Activated T-cell treated with anti-CD3 and anti-CD28 coated beads, Interleukin-2, amount 50 U/mL, for 72 hours (primary cell): Measurements from ENCODE around the gene RPL32. TPM values are rescaled to one million over a fixed set of nuclear protein-coding genes. Genes with fewer than 3 reads are reported as not detected.
"Not testable (repeated sequence)": the region's sequence is repeated elsewhere in the genome, so short reads cannot be mapped to it uniquely, and the experiment has no call there.

Experiments
- ATAC-seq, 2 donors: fragments of 150-1000 bp; cut with Tn5 transposase; replicated peaks in 1 of 2; 2 replicates each; pipeline ENCODE4 v1.10.0; 2021; ENCODE audit warnings: moderate library complexity in 2 of 2, mild to moderate bottlenecking in 1 of 2
- DNase-seq, 2 donors: peaks; one replicate each; pipeline ENCODE4 v3.0.0; 2021 to 2022; ENCODE audit warnings: mixed read lengths in 1 of 2
- H3K27ac Mint-ChIP-seq: one replicate; pipeline ENCODE4 v1.8.0; 2022; ENCODE audit warnings: mild to moderate bottlenecking, moderate library complexity, mixed read lengths
- H3K27me3 Mint-ChIP-seq: one replicate; pipeline ENCODE4 v1.8.0; 2022; ENCODE audit warnings: low read depth, mixed read lengths
- H3K36me3 Mint-ChIP-seq, 2 donors: one replicate each; pipeline ENCODE4 v1.8.0; 2022; ENCODE audit warnings: mixed read lengths in 2 of 2, mild to moderate bottlenecking in 1 of 2; ENCODE audit not compliant: insufficient read depth in 2 of 2
- H3K4me1 Mint-ChIP-seq: one replicate; pipeline ENCODE4 v1.8.0; 2022; ENCODE audit warnings: low read depth, mixed read lengths
- H3K4me3 Mint-ChIP-seq, 2 donors: one replicate each; pipeline ENCODE4 v1.8.0; 2022; ENCODE audit warnings: mild to moderate bottlenecking in 2 of 2, mixed read lengths in 2 of 2, moderate library complexity in 2 of 2
- H3K9me3 Mint-ChIP-seq, 2 donors: one replicate each; pipeline ENCODE4 v1.8.0; 2022; ENCODE audit warnings: mixed read lengths in 2 of 2
- total RNA-seq, 2 donors: library from RNA; stranded (reverse); gene quantifications; one replicate each; pipeline ENCODE4 v1.2.3, GENCODE V29; 2022

RPL32 gene
- total RNA-seq, 2 donors from 2014 or later: 2,781 to 2,931 TPM

DNA sequence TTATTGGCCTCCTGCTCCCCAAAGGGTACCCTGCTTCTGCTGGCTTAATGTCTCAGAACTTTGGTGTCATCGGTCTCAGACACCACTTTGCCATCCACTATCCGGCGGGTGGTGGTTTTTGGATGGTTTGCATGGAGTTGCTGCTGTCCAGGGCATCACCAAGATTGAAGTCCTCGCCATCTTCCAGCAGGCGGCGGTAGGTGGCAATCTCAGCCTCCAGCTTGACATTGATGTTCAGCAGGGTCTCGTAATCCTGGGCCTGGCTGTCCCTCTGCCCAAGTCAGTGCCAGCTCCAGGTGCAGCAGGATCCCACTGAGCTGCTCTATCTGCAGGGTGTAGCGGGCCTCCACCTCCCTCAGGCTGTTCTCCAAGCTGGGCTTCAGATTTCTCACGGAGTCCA is 54.0 kb downstream of the RPL32 start:
- peak in 1 of 2 donors; percentile 74 for DNase-seq
- ATAC-seq, H3K4me1 Mint-ChIP-seq, H3K36me3 Mint-ChIP-seq, H3K9me3 Mint-ChIP-seq, H3K27ac Mint-ChIP-seq, H3K4me3 Mint-ChIP-seq: not testable (repeated sequence)
- peaks cover 27% of the 10 kb centered on the region for H3K27me3 Mint-ChIP-seq

- ATAC-seq: no peak
- no peaks in the 10 kb centered on the region for H3K4me1 Mint-ChIP-seq
- DNase-seq: no peak
- no peaks in the 10 kb centered on the region for H3K36me3 Mint-ChIP-seq
- no peak overlapping the region for H3K4me3 Mint-ChIP-seq
- H3K9me3 Mint-ChIP-seq: no peaks in the 10 kb centered on the region
- H3K27me3 Mint-ChIP-seq: peaks cover 32% of the 10 kb centered on the region
- H3K27ac Mint-ChIP-seq: no peak overlapping the region
These were observed 56.3 kb downstream of the RPL32 start for GRCh38 chr3:12785096-12785495.

Other genes starting within 250 kb of the RPL32 start
- 10 to 100 TPM; 74.5 to 76.3 TPM for gene RAF1, start 177.4 kb downstream of the RPL32 start, total RNA-seq
- not detected for gene TMEM40, start 82.3 kb downstream of the RPL32 start, total RNA-seq
- 1 to 10 TPM; 1.2 to 1.8 TPM for gene CAND2, start 44.9 kb downstream of the RPL32 start, total RNA-seq
- gene IQSEC1, start 231.9 kb upstream of the RPL32 start, total RNA-seq: 10 to 100 TPM; 31.2 to 53.5 TPM